ENCODE results near the gene FCHSD1. TPM values are rescaled to one million over a fixed set of nuclear protein-coding genes. Genes with fewer than 3 reads are reported as not detected.

Gene FCHSD1
- total RNA-seq, 1 experiment from 2014 or later = 22.7 TPM

GRCh38 chr5:141664733-141665461 is 13.7 kb upstream of the FCHSD1 start:
- H2AFZ ChIP-seq (ENCODE audit: low read length) = no peak overlapping the region
- no peaks in the 10 kb centered on the region for H3K27me3 ChIP-seq (ENCODE audit: low read length)
- no peaks in the 10 kb centered on the region for H3K9me2 ChIP-seq (replicated peaks; ENCODE audit: low read length)
- no peaks in the 10 kb centered on the region for H3K4me1 ChIP-seq (ENCODE audit: insufficient read depth, low read length)
- TF ChIP-seq CTCF (conservative IDR thresholded peaks at IDR 0.05; ENCODE audit: low read depth, low read length) = peak; percentile 82
- TF ChIP-seq EZH2 (IDR thresholded peaks at IDR 0.05; ENCODE audit: low read length, unreplicated experiment) = no peak
- POLR2A ChIA-PET (ENCODE audit: unreplicated experiment) = no interaction called here
- BruUV-seq (replicated peaks) = no TSS peak
- H3K79me2 ChIP-seq (ENCODE audit: low read length) = no peaks in the 10 kb centered on the region
- intact Hi-C loops (cut with micrococcal nuclease) = no loop called here
- H3K9me3 ChIP-seq (ENCODE audit: low read length) = no peaks in the 10 kb centered on the region
- no peak overlapping the region for H3K4me2 ChIP-seq (ENCODE audit: low read length)
- H3K36me3 ChIP-seq (ENCODE audit: low read depth, low read length) = no peaks in the 10 kb centered on the region
- ATAC-seq = peak; percentile 83
- no peak overlapping the region for H3K4me3 ChIP-seq (ENCODE audit: low read length)
- H3K27ac ChIP-seq (ENCODE audit: low read length) = no peak overlapping the region
- no peaks in the 10 kb centered on the region for H3F3A ChIP-seq (ENCODE audit: low read length, unreplicated experiment)
- DNase-seq = peak; percentile 73
- H3K9ac ChIP-seq (ENCODE audit: low read length) = no peak overlapping the region
- no peaks in the 10 kb centered on the region for H4K20me1 ChIP-seq (ENCODE audit: low read length)
- CTCF ChIA-PET = interaction anchor here (0.6 to 1.0 kb wide), 2 partner anchors 27 to 270 kb away, joined by 3 read pairs; no protein-coding TSS in a partner anchor

- Histone ChIP-seq H3K79me2 (ENCODE audit: low read length) (no peaks in the 10 kb centered on the region), H3K9me2 (replicated peaks; ENCODE audit: low read length) (no peaks in the 10 kb centered on the region), H4K20me1 (ENCODE audit: low read length) (no peaks in the 10 kb centered on the region), H3K9ac (ENCODE audit: low read length) (no peak overlapping the region), H2AFZ (ENCODE audit: low read length) (no peak overlapping the region), H3K27me3 (ENCODE audit: low read length) (no peaks in the 10 kb centered on the region), H3K36me3 (ENCODE audit: low read depth, low read length) (no peaks in the 10 kb centered on the region), H3K4me1 (ENCODE audit: insufficient read depth, low read length) (peaks cover under 1% of the 10 kb centered on the region; the same call in 1 of the 2 replicates), H3K4me2 (ENCODE audit: low read length) (no peak overlapping the region), H3K9me3 (ENCODE audit: low read length) (no peaks in the 10 kb centered on the region), H3K27ac (ENCODE audit: low read length) (no peak overlapping the region), H3F3A (ENCODE audit: low read length, unreplicated experiment) (no peaks in the 10 kb centered on the region), H3K4me3 (ENCODE audit: low read length) (no peak overlapping the region)
- no TSS peak for BruUV-seq (replicated peaks)
- ATAC-seq = no peak
- TF ChIP-seq CTCF (conservative IDR thresholded peaks at IDR 0.05; ENCODE audit: low read depth, low read length) (no peak), EZH2 (IDR thresholded peaks at IDR 0.05; ENCODE audit: low read length, unreplicated experiment) (no peak), EZH2phosphoT487 (IDR thresholded peaks at IDR 0.05; ENCODE audit: borderline replicate concordance, low read length) (no peak)
- ChIA-PET CTCF (no interaction called here), POLR2A (ENCODE audit: unreplicated experiment) (no interaction called here)
- intact Hi-C loops (cut with micrococcal nuclease) = no loop called here
- DNase-seq = no peak
These were observed 12.3 kb upstream of the FCHSD1 start for GRCh38 chr5:141663506-141663905.

- H4K20me1 ChIP-seq (ENCODE audit: low read length) = no peaks in the 10 kb centered on the region
- no peaks in the 10 kb centered on the region for H3F3A ChIP-seq (ENCODE audit: low read length, unreplicated experiment)
- DNase-seq (no peak), ATAC-seq (no peak)
- no peaks in the 10 kb centered on the region for H3K36me3 ChIP-seq (ENCODE audit: low read depth, low read length)
- no peaks in the 10 kb centered on the region for H3K27me3 ChIP-seq (ENCODE audit: low read length)
- no peak overlapping the region for H3K27ac ChIP-seq (ENCODE audit: low read length)
- H3K9me3 ChIP-seq (ENCODE audit: low read length) = no peaks in the 10 kb centered on the region
- no peaks in the 10 kb centered on the region for H3K79me2 ChIP-seq (ENCODE audit: low read length)
- no peak for TF ChIP-seq EZH2 (IDR thresholded peaks at IDR 0.05; ENCODE audit: low read length, unreplicated experiment)
- TF ChIP-seq EZH2phosphoT487 (IDR thresholded peaks at IDR 0.05; ENCODE audit: borderline replicate concordance, low read length) = no peak
- TF ChIP-seq CTCF (conservative IDR thresholded peaks at IDR 0.05; ENCODE audit: low read depth, low read length) = no peak
- intact Hi-C loops (cut with micrococcal nuclease) = no loop called here
- CTCF ChIA-PET = no interaction called here
- BruUV-seq (replicated peaks) = no TSS peak
- no peak overlapping the region for H3K4me2 ChIP-seq (ENCODE audit: low read length)
- no peaks in the 10 kb centered on the region for H3K9me2 ChIP-seq (replicated peaks; ENCODE audit: low read length)
- no peak overlapping the region for H2AFZ ChIP-seq (ENCODE audit: low read length)
- POLR2A ChIA-PET (ENCODE audit: unreplicated experiment) = no interaction called here
- H3K9ac ChIP-seq (ENCODE audit: low read length) = no peak overlapping the region
- H3K4me1 ChIP-seq (ENCODE audit: insufficient read depth, low read length) = peaks cover 11% of the 10 kb centered on the region
- H3K4me3 ChIP-seq (ENCODE audit: low read length) = no peak overlapping the region
These were observed 10.8 kb upstream of the FCHSD1 start for GRCh38 chr5:141662028-141662427.

Measured in PC-3 (cell line).